SW 1271 (cell line): ENCODE data around the gene KIF14.
A peak's percentile ranks its signal among the peaks of the same experiment; 100 is the strongest.
"Not testable (repeated sequence)": the region's sequence is repeated elsewhere in the genome, so short reads cannot be mapped to it uniquely, and the experiment has no call there.

Experiments used
- DNase-seq, 2 experiments: peaks; one replicate each; lab custom pipeline; 2025; lab: John Stamatoyannopoulos, UW

The KIF14 gene

DNA sequence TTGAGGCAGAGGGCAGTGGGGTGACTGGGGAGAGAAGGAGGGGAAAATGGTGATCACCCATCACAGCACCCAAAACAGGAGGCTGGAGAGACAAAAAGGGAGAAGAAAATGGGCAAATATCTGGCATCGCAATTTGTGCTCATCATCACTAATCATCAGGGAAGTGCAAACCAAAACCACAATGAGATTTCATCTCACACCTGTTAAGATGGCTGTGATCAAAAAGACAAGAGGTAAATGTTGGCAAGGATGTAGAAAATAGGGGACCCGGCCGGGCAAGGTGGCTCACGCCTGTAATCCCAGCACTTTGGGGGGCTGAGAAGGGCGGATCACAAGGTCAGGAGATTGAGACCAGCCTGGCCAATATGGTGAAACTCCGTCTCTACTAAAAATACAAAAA lies 74.0 kb downstream of the KIF14 start:
- no peak for DNase-seq

DNA sequence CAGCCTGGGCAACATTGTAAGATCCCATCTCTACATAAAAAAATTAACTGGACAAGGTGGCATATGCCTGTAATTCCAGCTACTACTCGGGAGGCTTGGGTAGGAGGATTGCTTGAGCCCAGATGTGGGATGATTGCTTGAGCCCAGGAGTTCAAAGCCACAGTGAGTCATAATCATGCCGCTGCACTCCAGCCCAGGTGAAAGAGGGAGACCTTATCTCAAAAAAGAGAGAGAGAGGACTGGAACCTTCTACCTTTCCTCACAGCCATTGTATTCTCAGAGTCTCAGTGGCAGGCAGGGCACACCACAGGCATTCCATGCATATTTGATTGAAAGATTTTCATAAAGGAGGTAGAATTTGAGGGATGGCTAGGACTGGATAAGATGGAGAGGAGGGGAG lies 78.4 kb downstream of the KIF14 start:
- no peak for DNase-seq

DNA sequence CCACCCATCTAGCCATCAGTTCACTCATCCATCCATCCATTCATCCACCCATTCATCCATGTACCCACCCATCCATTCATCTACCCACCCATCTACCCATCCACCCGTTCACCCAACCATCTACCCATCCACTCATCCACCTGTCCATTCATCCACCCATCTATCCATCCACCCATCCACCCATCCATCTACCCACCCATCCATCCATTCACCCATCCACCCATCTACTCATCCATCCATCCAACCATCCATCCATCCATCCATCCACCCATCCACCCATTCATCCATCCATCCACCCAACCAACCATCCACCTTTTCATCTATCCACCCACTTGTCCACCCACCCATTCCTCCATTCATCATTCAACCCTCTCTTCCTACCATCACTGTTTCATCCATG lies 80.3 kb downstream of the KIF14 start:
- no peak for DNase-seq

DNA sequence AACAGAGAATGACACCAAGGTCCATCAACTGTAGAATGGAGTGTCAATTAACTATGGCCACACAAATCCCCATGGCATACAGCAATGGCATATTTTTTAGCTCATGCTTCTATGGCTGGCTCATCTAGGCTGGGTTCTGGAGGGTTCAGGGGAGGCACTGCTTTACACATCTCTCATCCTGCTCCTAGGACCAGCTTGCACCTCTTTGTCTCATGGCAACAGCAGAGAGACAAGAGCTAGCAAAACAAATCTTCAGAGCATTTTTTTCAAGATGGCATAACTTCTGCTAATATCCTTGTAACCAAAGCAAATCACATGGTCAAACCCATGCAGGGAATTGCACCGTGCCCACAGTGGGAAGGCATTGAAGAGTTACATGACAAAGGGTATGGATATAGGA lies 82.4 kb downstream of the KIF14 start:
- DNase-seq = no peak

DNA sequence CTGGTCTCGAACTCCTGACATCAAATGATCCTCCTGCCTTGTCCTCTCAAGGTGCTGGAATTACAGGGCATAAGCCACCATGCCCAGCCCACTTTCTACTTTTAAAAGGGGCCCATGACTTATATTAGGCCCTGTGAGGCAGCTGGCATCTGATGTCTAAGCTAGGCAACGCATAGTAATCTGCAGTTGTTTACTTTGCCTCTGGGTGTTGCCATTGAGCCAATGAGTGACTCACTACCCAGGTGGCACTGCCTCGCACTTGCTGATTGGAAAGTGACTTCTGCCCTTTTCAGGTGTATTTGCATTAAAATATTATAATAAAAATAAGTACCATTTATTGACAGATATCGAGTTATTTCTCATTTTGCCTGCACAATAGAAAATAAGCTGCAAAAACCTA lies 84.9 kb downstream of the KIF14 start:
- DNase-seq = peak in 1 of 2 experiments; percentile 24

DNA sequence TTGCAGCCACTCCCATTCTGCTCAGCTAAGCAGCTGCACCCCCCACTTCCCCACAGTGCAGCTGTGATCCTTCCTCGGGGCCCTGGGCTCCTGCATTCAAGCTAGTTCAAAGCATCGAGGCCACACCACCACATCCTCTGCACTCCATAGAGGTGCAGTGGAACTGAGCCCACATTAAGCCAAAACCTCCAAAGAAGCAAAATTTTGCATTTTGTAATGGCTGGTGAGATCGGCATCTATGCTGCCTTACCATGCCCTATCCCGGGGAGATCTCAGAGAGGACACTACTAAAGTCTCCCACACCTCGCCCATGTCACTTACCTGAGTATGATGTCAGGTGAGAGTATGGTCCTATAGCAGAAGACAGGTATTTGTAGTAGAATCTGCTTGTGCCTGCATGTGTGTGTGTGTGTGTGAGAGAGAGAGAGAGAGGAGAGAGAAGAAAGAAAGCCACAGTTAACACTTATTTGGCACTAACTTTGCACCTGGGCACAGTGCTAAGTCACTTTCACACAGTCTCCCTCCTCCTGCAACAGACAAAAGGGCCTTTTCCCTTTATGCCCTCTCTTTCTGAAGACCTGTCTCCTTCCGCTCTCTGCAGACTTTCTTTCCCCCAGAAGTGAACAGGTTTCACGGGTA lies 89.8 kb downstream of the KIF14 start:
- no peak for DNase-seq

DNA sequence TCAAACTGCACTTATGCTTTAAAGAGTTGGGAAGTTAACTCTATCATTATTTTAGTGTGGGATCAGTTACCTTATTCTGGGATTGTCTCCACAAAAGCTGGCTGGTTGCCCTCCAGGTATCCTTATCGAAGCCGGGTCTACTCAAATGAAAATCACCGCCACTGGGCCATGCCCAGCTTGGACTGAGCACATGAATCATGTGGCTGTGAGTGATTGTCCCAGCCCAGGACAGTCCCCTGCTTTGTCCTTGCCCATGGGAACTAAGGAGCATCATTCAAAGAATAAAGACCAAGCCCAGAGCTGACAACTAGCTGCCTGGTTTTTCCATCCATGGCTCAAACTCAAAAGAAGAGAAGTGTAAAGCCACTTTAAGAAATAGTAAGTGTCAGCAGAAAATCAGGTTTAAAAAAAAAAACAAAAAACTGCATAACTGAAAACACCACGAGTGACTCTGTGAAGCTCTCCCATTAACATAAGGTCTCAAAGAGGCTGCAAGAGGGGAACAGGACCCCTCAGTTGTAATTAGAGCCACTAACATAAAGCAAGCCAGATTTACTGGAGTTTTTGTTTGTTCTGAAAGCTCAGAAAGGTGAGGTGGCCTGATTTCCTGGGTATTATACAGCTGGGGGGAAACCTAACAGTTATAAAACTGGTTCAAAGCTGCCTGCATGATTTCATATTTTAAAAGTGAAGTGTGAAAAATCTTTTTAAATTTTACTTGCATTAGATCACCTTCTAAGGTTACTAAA lies 91.5 kb downstream of the KIF14 start:
- no peak for DNase-seq

DNA sequence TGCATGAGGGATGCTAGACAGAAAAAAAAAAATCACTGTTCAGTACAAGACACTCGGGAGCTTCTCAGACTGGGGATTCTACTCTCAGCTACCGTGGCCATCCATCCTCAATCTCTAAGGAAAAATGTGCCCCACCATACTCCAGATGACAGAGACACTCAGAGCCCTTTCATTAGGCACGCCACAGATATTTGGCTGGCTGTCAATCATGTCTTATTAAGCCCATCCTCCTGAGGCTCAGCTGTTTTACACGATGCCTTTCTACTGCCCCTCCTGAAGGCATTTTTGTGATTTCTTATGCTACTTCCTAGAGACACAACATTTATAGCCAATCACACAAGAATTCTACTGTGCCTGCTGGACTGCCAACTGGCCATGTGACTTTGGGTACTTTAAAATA lies 92.9 kb downstream of the KIF14 start:
- DNase-seq = no peak

DNA sequence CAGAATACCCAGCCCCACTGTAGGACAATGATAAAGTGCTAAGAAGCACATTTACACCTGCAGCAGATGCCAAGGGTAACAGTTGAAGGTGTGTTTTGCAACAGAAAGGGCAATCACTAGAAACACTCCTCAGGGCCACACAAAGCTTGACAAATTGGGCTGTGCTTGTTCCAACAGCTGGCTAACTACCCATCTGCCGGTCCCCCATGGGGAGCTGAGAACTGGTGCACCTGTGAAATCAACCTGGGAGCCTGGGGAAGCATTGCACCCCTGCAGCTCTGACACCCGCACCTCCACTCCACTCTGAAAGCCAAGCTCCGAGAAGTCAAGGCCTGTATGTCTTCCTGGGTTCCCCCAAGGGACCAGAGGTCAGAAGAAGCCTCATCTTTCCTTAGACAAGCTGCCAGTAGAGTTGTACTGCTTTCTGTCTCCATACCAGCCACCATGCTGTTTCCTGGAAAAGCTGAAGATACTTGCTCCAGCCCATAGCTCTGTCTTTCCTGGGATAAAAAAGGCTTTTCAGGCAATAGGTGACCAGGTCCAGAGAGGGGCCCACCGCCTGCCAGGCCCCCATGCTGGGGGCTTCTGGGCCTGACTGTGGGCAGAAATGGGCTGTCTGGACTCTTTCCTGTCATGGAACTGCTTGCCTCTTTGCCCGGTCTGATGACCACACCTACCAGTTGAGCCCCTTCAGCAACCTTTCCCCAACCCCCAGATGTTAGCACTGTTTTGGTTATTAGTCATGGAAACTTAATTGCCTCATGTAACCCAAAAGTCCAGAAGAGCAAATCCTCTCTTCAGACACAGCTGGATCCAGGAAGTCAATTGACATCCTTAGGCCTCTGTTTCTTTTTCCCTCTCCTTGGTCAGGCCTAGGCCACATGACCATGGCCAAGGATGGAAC lies 93.6 kb downstream of the KIF14 start:
- DNase-seq = no peak

DNA sequence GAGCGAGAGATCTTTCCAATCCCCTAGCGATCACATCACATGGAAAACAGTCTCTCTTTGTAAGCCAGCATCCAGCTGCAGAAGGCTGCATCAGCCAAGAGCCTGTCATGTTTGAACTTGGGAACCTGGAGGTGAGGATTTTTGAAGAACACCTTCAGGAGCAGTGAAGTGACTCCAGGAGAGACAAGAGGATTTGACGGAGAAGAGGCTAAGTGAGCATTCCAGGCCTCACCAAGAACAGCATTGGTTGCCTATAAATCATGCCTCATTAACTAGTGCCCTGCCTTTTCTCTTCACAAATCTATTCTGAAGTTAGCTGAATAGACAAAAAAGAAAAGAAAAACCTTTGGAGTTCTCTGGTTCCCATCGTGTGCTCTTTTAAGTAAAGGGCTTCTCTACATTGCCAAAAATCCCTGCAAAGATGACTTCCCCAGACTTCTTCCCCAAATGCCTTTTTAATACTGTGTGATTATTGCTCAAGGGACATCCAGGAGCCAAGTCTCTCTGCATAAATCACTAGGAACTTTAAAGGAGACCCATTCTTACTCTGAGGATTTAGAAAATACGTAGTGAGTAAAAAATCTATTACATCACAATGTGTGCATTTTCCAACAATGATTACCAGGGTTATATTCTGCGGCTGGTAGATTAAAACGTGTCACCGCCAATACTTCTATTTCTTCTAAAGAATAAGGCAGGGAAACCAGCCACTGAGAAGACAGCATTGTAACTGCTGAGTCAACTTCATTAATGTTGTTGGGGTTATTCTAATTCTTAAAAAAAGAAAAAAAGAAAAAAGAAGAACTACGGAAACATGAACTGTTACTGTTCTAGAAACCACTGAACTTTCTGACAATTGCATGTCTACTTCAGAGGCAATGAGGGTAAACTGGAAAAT lies 95.2 kb downstream of the KIF14 start:
- no peak for DNase-seq

DNA sequence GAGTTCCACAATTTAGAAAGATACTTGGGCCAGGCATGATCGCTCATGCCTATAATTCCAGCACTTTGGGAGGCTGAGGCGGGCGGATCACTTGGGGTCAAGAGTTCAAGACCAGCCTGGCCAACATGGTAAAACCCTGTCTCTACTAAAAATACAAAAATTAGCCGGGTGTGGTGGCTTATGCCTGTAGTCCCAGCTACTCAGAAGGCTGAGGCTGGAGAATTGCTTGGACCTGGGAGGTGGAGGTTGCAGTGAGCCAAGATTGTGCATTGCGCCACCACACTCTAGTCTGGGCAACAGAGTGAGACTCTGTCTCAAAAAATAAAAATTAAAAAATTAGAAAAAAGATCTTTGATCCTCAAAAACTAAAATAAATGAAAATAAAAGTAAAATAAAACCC lies 96.0 kb downstream of the KIF14 start:
- not testable (repeated sequence) for DNase-seq

DNA sequence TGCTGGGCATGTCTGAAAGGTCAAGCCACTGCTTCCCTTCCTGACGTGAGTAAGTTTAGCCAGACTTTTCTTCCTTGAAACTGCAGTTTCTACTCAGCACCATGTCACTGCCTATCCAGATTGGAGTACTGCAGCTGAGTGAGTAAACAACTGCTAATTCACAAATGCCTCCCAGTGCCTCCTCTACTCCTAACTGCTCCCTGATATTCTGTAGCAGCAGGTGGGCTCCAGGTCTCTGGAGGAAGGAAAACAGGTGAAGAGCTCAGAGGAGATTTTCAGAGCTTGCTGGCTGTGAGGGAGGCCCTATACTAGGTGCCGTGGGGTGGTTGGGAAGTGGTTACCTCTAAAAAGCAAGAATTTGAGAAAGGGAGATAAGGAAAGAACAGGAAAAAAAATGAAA lies 96.5 kb downstream of the KIF14 start:
- DNase-seq = no peak

DNA sequence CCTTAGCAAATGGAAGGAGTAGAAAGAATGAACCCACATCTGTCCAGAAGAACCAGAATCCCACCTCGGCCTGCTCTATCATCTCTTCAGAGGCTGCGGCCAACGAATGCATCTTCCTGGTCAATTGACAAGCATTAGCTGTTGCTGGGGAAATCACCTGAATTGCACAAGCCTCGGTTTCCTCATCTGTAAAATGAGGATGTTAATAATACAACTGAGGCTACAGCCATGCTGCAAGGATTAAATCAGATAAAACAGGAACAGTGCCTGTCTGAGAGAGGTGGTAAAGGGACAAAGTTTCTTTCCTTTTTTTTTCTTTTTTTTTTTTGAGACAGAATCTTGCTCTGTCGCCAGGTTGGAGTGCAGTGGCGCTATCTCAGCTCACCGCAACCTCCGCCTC lies 99.8 kb downstream of the KIF14 start:
- DNase-seq = no peak

DNA sequence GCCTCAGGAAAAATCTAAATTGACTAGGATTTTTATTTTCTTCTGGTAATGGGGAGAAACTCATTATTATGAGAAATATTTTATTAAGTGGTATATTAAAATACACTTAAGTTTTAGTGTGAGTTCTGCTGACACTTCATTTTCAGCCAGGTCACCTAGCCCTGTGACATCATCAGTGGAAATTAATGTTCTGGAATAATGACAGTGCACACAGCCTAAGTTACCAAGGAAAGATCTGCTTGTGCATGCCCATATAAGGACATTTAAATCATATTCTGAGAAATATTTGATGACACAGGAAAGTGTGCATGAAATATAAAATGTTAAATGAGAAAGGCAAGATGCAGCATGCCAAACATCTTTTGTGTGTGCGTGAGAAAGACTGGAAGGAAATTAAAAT lies 102.0 kb downstream of the KIF14 start:
- no peak for DNase-seq

DNA sequence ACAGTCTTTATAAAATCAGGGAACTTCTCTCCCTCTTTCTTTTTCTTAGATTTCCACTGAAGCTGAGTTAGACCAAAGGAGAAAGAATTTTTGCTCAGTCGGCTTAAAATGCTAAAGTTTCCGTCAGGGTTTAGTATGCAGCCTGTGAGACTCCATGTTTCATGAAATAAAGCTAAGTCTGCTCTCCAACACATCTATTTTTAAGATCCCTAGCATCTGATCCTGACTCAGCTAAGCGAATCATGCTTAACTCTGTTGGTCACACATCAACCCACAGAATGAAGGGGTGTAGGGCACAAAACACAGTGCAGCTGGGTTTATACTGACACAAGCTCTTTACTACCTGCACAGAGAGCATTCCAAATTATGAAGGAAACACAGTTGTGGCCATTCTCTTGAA lies 108.4 kb downstream of the KIF14 start:
- no peak for DNase-seq

DNA sequence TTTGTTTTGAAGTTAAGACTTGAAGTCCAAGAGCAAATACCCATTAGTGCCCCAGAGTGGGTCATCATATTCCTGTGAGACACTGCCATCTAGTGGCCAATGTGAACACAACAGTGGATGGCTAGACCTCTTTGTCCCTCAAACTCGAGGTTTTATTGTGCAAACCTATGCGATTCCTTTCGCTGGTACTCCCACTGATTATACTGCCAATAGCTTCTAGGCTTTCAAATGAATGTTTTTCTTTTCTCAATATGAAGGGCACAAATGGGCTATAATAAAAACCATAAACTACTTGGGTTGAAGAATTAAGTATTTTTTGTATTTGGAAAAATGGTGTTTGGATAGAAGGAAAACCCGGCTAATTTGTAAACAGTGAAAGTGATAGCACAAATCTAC lies 110.3 kb downstream of the KIF14 start:
- peak in 1 of 2 experiments; percentile 48 for DNase-seq

DNA sequence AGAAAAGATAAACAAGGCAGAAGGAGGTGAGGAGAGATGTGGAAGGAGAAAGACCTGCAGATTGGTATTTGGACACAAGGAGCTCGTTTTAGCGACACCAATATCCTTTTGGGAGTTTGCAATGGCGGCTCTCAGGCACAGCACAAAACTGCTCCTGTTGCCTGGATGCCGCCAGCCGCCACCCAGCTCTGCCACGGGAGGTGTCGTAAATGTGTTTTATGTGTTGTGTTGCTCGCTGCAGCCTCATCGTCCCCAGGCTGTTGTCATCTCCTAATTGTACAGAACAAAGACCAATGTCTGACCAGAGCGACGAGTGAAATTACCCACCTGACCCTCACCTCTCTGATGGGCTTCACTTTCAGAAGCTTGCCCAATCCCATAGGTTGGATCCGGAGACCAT lies 114.1 kb downstream of the KIF14 start:
- no peak for DNase-seq

DNA sequence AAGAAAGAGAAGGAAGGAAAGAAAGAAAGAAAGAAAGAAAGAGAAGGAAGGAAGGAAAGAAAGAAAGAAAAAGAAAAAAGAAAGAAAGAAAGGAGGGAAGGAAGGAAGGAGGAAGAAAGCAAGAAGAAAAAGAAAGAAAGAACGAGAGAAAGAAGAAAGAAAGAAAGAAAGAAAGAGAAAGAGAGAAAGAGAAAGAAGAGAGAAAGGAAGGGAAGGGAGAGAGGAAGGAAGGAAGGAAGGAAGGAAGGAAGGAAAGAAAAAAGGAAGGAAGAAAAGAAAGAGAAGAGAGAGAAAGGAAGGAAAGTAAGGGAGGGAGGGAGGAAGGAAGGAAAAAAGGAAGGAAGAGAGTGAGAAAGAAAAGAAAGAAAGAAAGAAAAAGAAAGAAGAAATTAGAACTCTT lies 115.3 kb downstream of the KIF14 start:
- no peak for DNase-seq
